Glomerular visceral epithelial cell (primary cell): ENCODE data around the gene DMRTA1.
"Not testable (repeated sequence)": the region's sequence is repeated elsewhere in the genome, so short reads cannot be mapped to it uniquely, and the experiment has no call there.

Experiments used
- DNase-seq: peaks from one replicate; pipeline ENCODE4 v3.0.0-alpha.2; 2016; ENCODE audit errors: extremely low spot score

Gene DMRTA1

GRCh38 chr9:22457448-22457847, 10.8 kb downstream of the DMRTA1 start:
- no peak for DNase-seq

GRCh38 chr9:22463205-22463604, 16.6 kb downstream of the DMRTA1 start:
- DNase-seq, result no peak

- DNase-seq, result peak; percentile 61
These were observed 23.4 kb downstream of the DMRTA1 start for GRCh38 chr9:22469928-22470544.

GRCh38 chr9:22481566-22481965, 34.9 kb downstream of the DMRTA1 start:
- DNase-seq, result no peak

GRCh38 chr9:22483528-22484070, 37.0 kb downstream of the DMRTA1 start:
- DNase-seq, result no peak

GRCh38 chr9:22496197-22496596, 49.6 kb downstream of the DMRTA1 start:
- DNase-seq, result not testable (repeated sequence)
